PC-9 (cell line): ENCODE results near the gene RALGAPA2.

Experiments
- EZH2 ChIP-seq: fragments of 200-600 bp; sonication (generic); IDR thresholded peaks from 2 replicates; pipeline ENCODE4 v1.8.0; 2017; ENCODE audit warnings: antibody characterized with exemption, low read depth
- TF ChIP-seq, protein P1 (sequence below): fragments of 200-600 bp; sonication (generic); conservative IDR thresholded peaks from 2 replicates; pipeline ENCODE4 v1.6.1; 2017; ENCODE audit warnings: mixed run types, antibody characterized with exemption, mild to moderate bottlenecking, moderate library complexity

DNA sequence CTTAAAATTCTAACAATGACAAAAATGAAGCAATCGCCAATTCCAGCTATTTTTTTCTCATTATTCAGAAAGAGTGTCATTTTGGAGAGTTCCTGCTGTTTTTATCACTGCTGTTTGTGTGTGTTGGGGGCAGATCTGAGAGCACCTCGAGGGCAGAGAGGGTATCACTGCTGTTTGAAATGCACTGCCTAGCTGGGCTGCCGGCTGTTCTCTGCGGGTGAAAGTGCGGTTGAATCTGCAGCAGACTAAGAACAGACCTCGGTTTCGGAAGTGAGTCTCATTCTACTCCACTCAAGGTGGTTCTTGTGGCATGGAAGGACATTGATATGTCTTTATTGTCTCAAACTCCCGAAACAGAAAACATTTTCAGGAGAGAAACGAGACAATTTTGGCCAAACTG, 326.3 kb downstream of the RALGAPA2 start:
- TF ChIP-seq, protein P1, sequence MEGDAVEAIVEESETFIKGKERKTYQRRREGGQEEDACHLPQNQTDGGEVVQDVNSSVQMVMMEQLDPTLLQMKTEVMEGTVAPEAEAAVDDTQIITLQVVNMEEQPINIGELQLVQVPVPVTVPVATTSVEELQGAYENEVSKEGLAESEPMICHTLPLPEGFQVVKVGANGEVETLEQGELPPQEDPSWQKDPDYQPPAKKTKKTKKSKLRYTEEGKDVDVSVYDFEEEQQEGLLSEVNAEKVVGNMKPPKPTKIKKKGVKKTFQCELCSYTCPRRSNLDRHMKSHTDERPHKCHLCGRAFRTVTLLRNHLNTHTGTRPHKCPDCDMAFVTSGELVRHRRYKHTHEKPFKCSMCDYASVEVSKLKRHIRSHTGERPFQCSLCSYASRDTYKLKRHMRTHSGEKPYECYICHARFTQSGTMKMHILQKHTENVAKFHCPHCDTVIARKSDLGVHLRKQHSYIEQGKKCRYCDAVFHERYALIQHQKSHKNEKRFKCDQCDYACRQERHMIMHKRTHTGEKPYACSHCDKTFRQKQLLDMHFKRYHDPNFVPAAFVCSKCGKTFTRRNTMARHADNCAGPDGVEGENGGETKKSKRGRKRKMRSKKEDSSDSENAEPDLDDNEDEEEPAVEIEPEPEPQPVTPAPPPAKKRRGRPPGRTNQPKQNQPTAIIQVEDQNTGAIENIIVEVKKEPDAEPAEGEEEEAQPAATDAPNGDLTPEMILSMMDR, result no peak
- no peak for TF ChIP-seq EZH2
